Measurements from ENCODE around the gene SKP2. TPM values are rescaled to one million over a fixed set of nuclear protein-coding genes. Genes with fewer than 3 reads are reported as not detected.

Gene SKP2
- total and polyA plus RNA-seq, 8 donors: 2.4 to 25.7 (median 11.8) TPM

DNA sequence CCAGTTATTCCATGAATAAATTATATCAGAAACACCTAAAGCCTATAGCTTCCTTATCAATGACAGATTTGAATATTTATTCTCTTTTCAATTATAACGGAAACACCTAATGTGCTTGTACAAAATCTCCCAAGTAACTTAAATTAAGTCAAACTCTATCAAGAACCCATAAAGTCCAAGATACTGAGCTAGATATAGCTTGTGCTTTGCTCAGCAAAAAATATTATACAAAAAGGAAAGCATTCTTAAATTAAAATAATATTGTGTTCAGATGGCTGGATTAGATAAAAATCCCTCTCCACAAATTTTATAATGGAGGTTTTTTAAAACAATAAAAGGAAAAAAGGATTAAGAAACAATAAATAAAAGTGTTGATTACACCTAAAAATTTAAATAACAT, 66.1 kb downstream of the SKP2 start:
- no peak for DNase-seq
- no peak for TF ChIP-seq POLR2AphosphoS5 (IDR thresholded peaks at IDR 0.05)
- no peak for TF ChIP-seq EP300 (IDR thresholded peaks at IDR 0.05)
- TF ChIP-seq, protein P1, sequence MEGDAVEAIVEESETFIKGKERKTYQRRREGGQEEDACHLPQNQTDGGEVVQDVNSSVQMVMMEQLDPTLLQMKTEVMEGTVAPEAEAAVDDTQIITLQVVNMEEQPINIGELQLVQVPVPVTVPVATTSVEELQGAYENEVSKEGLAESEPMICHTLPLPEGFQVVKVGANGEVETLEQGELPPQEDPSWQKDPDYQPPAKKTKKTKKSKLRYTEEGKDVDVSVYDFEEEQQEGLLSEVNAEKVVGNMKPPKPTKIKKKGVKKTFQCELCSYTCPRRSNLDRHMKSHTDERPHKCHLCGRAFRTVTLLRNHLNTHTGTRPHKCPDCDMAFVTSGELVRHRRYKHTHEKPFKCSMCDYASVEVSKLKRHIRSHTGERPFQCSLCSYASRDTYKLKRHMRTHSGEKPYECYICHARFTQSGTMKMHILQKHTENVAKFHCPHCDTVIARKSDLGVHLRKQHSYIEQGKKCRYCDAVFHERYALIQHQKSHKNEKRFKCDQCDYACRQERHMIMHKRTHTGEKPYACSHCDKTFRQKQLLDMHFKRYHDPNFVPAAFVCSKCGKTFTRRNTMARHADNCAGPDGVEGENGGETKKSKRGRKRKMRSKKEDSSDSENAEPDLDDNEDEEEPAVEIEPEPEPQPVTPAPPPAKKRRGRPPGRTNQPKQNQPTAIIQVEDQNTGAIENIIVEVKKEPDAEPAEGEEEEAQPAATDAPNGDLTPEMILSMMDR (IDR thresholded peaks at IDR 0.05): no peak
- TF ChIP-seq POLR2A (IDR thresholded peaks at IDR 0.05): no peak
- Histone ChIP-seq H3K9me3 (no peaks in the 10 kb centered on the region), H3K36me3 (peaks cover 9 to 85% (median 79%) of the 10 kb centered on the region in 4 donors), H3K27me3 (no peaks in the 10 kb centered on the region), H3K4me3 (no peak overlapping the region), H3K27ac (no peak overlapping the region), H3K4me1 (no peaks in the 10 kb centered on the region)
- 58 to 84% (median 81%) methylated on average over 1 of the region's 1 CpG for WGBS, 5 donors
- intact Hi-C loops (cut with DNase I; ENCODE audit: low total_unique reads): no loop called here

GRCh38 chr5:36222620-36223019, 70.7 kb downstream of the SKP2 start:
- WGBS, 5 donors: 78 to 98% (median 95%) methylated on average over 1 of the region's 1 CpG
- Histone ChIP-seq H3K27ac (no peak overlapping the region), H3K27me3 (no peaks in the 10 kb centered on the region), H3K4me3 (no peak overlapping the region), H3K36me3 (peaks cover 20 to 83% (median 71%) of the 10 kb centered on the region in 4 donors), H3K4me1 (peaks cover 0 to 8% (median under 1%) of the 10 kb centered on the region in 4 donors), H3K9me3 (no peaks in the 10 kb centered on the region)
- no peak for DNase-seq
- intact Hi-C loops (cut with DNase I; ENCODE audit: low total_unique reads): no loop called here
- TF ChIP-seq POLR2AphosphoS5 (IDR thresholded peaks at IDR 0.05) (no peak), EP300 (IDR thresholded peaks at IDR 0.05) (no peak), POLR2A (IDR thresholded peaks at IDR 0.05) (no peak)
- TF ChIP-seq, protein P1 (IDR thresholded peaks at IDR 0.05): no peak

DNA sequence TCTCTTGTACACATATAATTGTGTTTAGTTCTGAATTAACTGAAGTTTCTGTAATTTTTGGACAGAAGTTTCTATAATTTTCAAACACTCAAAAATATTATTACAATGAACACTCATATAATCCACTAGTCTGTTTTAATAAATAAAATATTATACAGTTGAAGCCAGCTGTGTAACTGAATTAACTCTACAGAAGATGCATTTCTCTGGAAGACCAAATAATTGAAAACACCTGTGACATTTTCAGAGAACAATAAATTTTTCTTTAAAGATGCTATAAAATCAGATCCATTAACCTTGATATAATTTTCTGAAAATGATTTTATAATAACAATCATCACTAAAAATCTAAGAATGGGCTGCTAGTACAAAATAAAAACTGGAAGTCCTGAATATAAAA, 75.1 kb downstream of the SKP2 start:
- TF ChIP-seq POLR2AphosphoS5 (IDR thresholded peaks at IDR 0.05) (no peak), EP300 (IDR thresholded peaks at IDR 0.05) (no peak), POLR2A (IDR thresholded peaks at IDR 0.05) (no peak)
- TF ChIP-seq, protein P1 (IDR thresholded peaks at IDR 0.05): no peak
- Histone ChIP-seq H3K27ac (no peak overlapping the region), H3K4me3 (no peak overlapping the region), H3K27me3 (no peaks in the 10 kb centered on the region), H3K36me3 (peaks cover 12 to 45% (median 36%) of the 10 kb centered on the region in 4 donors), H3K4me1 (peaks cover 8 to 43% (median 19%) of the 10 kb centered on the region in 4 donors), H3K9me3 (no peaks in the 10 kb centered on the region)
- intact Hi-C loops (cut with DNase I; ENCODE audit: low total_unique reads): no loop called here
- DNase-seq: no peak

- 93 to 100% (median 97%) methylated on average over 7 of the region's 7 CpGs for WGBS, 5 donors
- DNase-seq: no peak
- no peaks in the 10 kb centered on the region for H3K9me3 ChIP-seq
Observed at GRCh38 chr5:36228505-36228904, 76.6 kb downstream of the SKP2 start.

More at GRCh38 chr5:36228505-36228904, 76.6 kb downstream of the SKP2 start:
- H3K4me3 ChIP-seq: no peak overlapping the region
- H3K27ac ChIP-seq: peak overlapping the region in 4 of 5 donors; percentile 11 to 61 (median 45)
- TF ChIP-seq POLR2A (IDR thresholded peaks at IDR 0.05): no peak
- TF ChIP-seq POLR2AphosphoS5 (IDR thresholded peaks at IDR 0.05): no peak
- TF ChIP-seq, protein P1 (IDR thresholded peaks at IDR 0.05): no peak
- no peak for TF ChIP-seq EP300 (IDR thresholded peaks at IDR 0.05)
- H3K4me1 ChIP-seq: peaks cover 8 to 58% (median 28%) of the 10 kb centered on the region in 4 donors
- H3K27me3 ChIP-seq: no peaks in the 10 kb centered on the region
- intact Hi-C loops (cut with DNase I; ENCODE audit: low total_unique reads): no loop called here
- H3K36me3 ChIP-seq: peaks cover 12 to 31% (median 25%) of the 10 kb centered on the region in 4 donors
